NCI-H345 treated with DMSO at 0.1 percent for 48 hours (cell line): Measurements from ENCODE around the gene TUBA1A.
"Not testable (repeated sequence)": the region's sequence is repeated elsewhere in the genome, so short reads cannot be mapped to it uniquely, and the experiment has no call there.

Experiments used
- DNase-seq: peaks from one replicate; lab custom pipeline; 2025; ENCODE audit not compliant: unreplicated experiment; lab: John Stamatoyannopoulos, UW

The TUBA1A gene

DNA sequence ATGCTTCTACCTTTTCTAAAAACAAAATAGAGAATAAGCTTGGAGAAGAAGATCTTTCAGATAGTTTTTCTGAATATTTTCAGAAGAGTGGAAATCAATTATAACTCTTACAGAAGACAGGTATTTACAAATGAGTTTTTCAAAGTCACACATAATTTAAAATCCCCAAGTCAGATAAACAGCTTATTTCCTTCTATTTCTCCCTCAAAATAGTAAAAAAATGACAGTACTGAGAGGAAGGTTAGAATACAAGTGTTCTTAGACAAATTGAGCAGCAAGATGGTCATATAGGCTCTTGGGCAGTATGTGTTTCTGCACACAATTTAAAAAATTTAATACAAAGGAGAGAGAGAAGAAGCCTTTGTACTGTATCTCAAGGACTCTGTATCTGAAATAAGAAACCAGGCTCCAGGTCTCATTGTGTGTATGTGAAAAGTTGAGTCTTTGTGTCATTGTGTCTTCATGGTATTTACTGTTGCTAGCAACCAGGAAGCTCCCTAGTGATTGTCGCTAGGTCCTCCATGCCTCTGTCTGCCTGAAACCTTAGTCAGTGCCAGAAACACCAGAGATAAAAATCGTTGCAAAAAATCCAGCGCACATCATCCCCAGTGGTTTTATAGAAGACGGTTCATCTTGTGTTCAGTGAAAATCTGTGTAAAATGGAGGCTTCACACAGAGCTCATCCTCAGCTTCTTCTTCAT lies 12.9 kb upstream of the TUBA1A start:
- no peak for DNase-seq

DNA sequence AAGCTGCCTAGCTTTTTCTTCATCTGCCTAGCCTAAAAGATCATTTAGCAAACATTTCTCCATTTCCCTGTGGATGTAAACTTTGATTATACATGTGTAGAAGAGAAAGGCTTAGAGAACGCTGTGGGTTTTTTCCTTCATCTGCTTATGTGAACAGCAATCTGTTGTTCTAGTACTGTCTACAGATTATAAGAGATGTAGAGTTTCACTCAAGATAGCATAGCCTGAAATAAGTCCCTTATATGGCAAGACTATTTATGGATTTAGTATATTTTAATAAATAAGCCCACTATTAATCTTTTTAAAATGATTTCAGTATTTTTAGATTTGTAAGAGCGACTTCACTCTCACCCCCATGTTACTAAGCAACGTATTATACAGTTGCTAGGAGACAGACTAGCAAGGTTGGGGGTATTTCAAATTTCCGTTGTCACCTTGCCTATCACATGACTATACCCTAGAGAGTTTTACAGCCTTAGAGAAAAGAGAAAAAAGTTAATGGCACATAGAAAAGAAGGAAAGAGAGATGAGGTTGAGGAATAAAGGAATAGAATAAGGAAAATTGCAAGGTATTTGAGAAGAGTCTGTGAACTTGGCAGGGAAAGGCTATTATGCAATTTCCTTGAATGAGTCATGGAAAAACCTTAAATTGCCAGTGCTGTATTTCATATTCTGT lies 12.2 kb upstream of the TUBA1A start:
- DNase-seq, result peak; percentile 31

DNA sequence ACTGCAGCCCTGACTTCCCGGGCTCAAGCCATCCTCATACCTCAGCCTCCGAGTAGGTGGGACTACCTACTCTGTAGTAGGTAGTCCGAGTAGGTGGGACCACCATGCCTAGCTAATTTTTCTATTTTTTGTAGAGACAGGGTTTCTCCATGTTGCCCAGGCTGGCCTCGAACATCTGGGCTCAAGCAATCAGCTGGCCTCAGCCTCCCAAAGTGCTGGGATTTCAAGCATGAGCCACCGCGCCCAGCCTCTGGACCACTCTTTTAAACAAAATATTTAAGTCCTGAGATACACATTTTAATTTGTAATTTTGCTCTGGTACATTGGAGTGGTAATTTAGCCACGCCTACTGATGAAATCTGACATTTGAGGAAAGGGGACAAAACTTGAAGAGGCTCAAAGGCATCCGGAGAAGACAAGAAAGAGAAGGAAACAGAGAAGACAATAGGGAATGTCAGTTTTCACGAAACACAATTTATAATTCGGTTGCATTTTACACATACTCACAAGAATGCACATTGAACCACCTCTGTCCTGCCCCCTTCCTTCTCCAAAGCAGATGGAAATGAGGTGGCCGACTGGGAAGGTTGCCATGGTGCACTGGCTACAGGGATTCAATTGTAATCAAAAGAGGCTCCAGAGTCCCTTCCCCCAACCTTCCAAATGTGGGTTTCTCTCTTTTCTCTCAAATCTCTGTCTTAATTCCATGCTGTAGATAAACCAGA lies 9.7 kb upstream of the TUBA1A start:
- DNase-seq, result no peak

DNA sequence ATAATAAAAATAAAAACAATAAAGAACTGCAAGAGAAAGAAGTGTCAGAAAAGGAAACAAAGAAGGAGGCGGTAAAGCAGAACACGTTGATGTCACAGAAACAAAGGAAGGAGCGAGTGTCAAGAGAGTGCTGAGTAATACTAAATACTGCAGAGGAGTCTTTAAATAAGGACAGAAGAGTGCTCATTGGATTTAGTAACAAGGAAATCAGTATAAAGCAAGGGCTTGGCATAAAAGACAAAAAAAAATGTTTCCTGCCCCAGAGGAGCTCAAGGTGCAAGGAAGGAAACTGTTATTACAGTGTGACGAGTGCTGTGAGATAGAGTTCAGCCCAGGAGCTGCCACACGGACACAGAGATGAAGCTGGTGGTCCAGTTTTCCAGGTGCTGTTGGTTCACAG lies 8.4 kb upstream of the TUBA1A start:
- DNase-seq, result no peak

DNA sequence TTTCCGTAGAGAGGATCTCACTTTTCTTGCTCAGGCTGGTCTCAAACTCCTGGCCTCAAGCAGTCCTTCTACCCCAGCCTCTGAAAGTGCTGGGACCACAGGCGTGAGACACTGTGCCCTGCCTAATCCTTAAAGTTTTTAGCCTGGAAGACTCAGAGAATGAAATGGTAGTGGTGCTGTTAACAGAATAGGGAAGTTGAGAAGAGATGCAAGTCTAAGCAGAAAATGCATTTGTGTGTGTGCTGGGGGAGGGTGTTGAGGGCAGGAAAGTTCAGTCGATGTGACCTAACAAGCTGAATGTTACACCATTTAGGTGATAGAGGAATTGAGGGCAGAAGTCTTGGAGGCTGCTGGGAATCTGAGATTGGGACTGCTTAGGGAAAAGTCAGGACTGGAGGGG lies 6.9 kb upstream of the TUBA1A start:
- no peak for DNase-seq

GRCh38 chr12:49193746-49194145 lies 4.9 kb upstream of the TUBA1A start:
- DNase-seq, result not testable (repeated sequence)

GRCh38 chr12:49191498-49191897 lies 2.6 kb upstream of the TUBA1A start:
- DNase-seq, result not testable (repeated sequence)

GRCh38 chr12:49190974-49191373 lies 2.1 kb upstream of the TUBA1A start:
- no peak for DNase-seq

- peak; percentile 14 for DNase-seq
Observed at GRCh38 chr12:49189731-49190716, 1.1 kb upstream of the TUBA1A start.

DNA sequence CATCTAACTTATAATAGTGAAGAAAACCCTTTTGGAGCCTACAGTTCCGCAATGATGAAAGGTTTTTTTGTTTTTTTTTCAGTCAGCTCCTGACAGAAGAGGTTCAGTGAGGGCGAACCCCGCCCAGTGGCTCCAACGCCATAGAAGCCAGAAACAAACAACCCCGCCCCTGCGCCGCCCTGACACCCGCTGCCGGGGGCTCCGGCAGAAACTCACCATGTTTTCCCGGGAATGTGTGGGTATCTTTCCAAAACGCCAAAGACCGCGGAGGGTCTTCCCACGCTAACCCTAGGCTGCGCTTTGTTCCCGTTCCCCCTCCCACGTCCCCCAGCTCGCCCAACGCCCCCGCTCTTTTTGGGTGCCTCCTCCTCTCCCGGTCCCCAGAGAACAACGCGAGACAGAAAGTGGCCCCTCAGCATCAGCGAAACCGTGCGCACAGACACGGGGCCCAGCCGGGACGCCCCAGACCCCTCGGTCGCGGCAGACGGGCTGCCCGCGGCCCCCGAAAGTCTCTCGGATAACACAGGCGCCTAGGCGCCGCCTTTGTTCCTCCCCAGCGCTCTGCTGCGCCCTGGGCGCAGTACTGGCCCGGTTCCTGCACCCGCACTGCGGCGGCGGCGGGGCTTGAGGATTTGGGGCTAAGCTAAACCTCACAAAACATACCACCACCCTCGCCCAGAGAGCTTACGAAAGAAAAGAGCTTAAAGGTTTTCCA lies 522 bp downstream of the TUBA1A start:
- no peak for DNase-seq

DNA sequence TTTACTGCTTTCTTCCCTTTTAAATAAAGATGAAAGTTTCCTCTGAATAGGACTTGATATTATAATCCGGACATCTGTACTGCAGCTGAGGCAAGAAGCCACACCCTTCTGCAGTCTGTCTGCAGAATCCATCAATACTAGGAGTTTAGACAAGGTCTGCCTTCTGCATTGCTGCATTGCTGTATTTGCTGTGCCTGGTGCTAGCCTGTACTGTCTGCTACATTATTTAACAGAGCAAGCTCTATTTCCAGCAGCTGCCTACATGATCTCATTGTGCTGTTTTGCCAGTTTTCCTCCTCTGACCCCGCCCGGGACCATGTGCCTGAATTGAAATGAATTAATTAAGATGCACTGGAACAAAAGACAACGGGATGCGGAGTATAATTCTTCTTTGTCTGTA lies 1.7 kb downstream of the TUBA1A start:
- DNase-seq, result peak; percentile 14

GRCh38 chr12:49186307-49186706 lies 2.6 kb downstream of the TUBA1A start:
- DNase-seq, result not testable (repeated sequence)

DNA sequence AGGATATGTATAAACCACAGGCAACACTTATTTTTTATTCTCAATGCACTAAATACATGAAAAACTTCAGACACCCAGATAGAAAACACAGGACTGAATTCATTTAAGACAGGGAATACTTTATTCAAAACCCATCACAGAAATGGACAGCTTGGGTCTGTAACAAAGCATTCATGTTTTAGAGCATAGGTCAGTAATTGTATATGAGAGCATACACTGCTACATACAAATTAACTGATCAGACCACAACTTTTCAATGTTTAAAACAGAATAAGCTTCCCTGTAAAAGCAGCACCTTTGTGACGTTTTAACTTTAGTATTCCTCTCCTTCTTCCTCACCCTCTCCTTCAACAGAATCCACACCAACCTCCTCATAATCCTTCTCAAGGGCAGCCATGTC lies 4.2 kb downstream of the TUBA1A start:
- DNase-seq, result not testable (repeated sequence)

- DNase-seq, result not testable (repeated sequence)
Observed at GRCh38 chr12:49183214-49183950, 5.5 kb downstream of the TUBA1A start.

- no peak for DNase-seq
Observed at GRCh38 chr12:49174218-49174617, 14.7 kb downstream of the TUBA1A start.

GRCh38 chr12:49170924-49171323 lies 18.0 kb downstream of the TUBA1A start:
- no peak for DNase-seq

DNA sequence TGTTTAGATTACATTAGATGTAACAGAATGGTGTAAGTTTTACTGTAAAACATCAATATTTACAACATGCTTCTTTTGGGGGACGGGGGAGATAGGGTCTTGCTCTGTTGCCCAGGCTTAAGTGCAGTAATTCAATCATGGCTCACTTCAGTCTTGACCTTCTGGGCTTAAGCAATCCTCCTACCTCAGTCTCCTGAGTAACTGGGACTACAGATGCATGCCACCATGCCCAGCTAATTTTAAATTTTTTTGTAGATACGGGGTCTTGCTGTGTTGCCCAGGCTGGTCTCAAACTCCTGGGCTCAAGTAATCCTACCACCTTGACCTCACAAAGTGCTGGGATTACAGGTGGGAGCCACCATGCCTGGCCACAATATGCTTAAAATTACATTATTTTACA lies 23.8 kb downstream of the TUBA1A start:
- no peak for DNase-seq

DNA sequence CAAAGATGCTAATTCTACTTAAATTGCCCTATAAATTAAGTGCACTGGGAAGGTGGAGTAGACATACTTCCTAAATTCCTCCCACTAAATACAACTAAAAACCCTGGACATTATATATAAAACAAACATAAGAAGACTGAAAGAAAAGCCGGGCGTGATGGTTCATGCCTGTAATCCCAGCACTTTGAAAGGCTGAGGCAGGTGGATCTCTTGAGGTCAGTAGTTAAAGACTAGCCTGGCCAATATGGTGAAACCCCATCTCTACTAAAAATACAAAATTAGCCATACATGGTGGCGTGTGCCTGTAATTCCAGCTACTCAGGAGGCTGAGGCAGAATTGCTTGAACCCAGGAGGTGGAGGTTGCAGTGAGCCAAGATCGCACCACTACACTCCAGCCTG lies 27.0 kb downstream of the TUBA1A start:
- DNase-seq, result not testable (repeated sequence)

DNA sequence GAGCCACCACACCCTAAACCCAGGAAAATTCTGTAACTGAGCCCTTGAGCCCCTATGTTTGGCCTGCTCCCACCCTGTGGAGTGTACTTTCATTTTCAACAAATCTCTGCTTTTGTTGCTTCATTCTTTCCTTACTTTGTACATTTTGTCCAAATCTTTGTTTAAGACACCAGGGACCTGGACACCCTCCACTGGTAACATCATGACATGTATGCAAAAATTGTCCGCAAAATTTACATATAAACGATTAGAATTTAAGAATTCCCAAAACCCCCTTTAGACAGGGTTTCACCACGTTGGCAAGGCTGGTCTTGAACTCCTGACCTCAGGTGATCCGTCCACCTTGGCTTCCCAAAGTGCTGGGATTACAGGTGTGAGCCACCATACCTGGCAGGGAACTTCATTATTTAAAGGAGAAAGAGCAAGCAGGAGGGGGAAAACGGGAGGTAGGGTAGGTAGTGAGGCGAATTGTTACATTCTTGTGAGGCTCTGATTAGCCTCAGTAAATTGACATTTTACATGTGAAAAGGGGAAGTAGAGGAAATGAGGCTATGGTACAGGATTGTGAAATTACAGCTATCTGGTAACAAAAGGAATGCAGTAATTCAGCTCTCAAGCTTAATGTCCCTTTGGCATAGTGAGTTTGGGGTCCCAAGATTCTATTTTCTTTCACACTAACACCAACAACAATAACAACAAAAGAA lies 27.6 kb downstream of the TUBA1A start:
- DNase-seq, result no peak
